CD4-positive, alpha-beta T cell (primary cell): ENCODE measurements around the gene HLA-B. TPM values are rescaled to one million over a fixed set of nuclear protein-coding genes. Genes with fewer than 3 reads are reported as not detected.
A peak's percentile ranks its signal among the peaks of the same experiment; 100 is the strongest.
"Not testable (repeated sequence)": the region's sequence is repeated elsewhere in the genome, so short reads cannot be mapped to it uniquely, and the experiment has no call there.

Source experiments
- ATAC-seq: fragments of 200-7000 bp; cut with Tn5 transposase; one replicate; pipeline ENCODE4 v1.10.0; 2022; ENCODE audit warnings: mild to moderate bottlenecking; ENCODE audit not compliant: poor library complexity
- CTCF ChIA-PET: fragments of 350-600 bp; sonication (Branson Sonifier 250); formaldehyde crosslinking; loops from one replicate; lab custom pipeline; 2021; ENCODE audit warnings: antibody characterized with exemption, inconsistent platforms; lab: Charles Lee
- POLR2A ChIA-PET: fragments of 350-600 bp; sonication (Branson Sonifier 250); formaldehyde crosslinking; loops from one replicate; lab custom pipeline; 2021; ENCODE audit warnings: antibody characterized with exemption, inconsistent platforms; lab: Charles Lee
- DNase-seq, 14 experiments: peaks; one replicate each; pipeline ENCODE4 v3.0.0-alpha.2; 2013 to 2020; ENCODE audit warnings: mixed read lengths in 2 of 14
- H3K27ac ChIP-seq, 2 donors: one replicate each; pipeline versions ENCODE4 v1.5.1 to v1.7.0; 2013; ENCODE audit warnings: low read length in 2 of 2, low read depth in 1 of 2, mild to moderate bottlenecking in 1 of 2
- H3K27me3 ChIP-seq, 2 experiments: 1 replicate in 1 of 2; 2 replicates in 1 of 2; pipeline versions ENCODE4 v1.6.1 to v1.7.0; 2013; ENCODE audit warnings: low read length in 2 of 2, control low read depth in 1 of 2, mild to moderate bottlenecking in 1 of 2, moderate library complexity in 1 of 2; ENCODE audit not compliant: insufficient read depth in 2 of 2, control insufficient read depth in 1 of 2
- H3K36me3 ChIP-seq: one replicate; pipeline ENCODE4 v1.6.1; 2013; ENCODE audit warnings: low read length, control low read depth; ENCODE audit not compliant: insufficient read depth
- H3K4me1 ChIP-seq: one replicate; pipeline ENCODE4 v1.6.1; 2013; ENCODE audit warnings: low read length, control low read depth; ENCODE audit not compliant: insufficient read depth
- H3K4me3 ChIP-seq: one replicate; pipeline ENCODE4 v1.5.1; 2013; ENCODE audit warnings: mild to moderate bottlenecking, low read length, moderate library complexity
- H3K9me3 ChIP-seq, 2 experiments: 1 replicate in 1 of 2; 2 replicates in 1 of 2; pipeline versions ENCODE4 v1.6.1 to v1.7.0; 2013; ENCODE audit warnings: low read length in 2 of 2, mild to moderate bottlenecking in 2 of 2, control low read depth in 1 of 2, moderate library complexity in 1 of 2; ENCODE audit not compliant: control insufficient read depth in 1 of 2, insufficient read depth in 1 of 2
- H3K27ac Mint-ChIP-seq: one replicate; pipeline ENCODE4 v1.8.0; 2020; ENCODE audit warnings: mixed read lengths
- H3K27me3 Mint-ChIP-seq: one replicate; pipeline ENCODE4 v1.8.0; 2021; ENCODE audit warnings: mixed read lengths
- H3K36me3 Mint-ChIP-seq: one replicate; pipeline ENCODE4 v1.8.0; 2021; ENCODE audit warnings: low read depth, mixed read lengths
- H3K4me1 Mint-ChIP-seq: one replicate; pipeline ENCODE4 v1.8.0; 2021; ENCODE audit warnings: low read depth, mixed read lengths
- H3K4me3 Mint-ChIP-seq: one replicate; pipeline ENCODE4 v1.8.0; 2020; ENCODE audit warnings: mild to moderate bottlenecking, mixed read lengths
- H3K9me3 Mint-ChIP-seq: one replicate; pipeline ENCODE4 v1.8.0; 2020; ENCODE audit warnings: mixed read lengths
- CTCF ChIP-seq: fragments of 200-600 bp; IDR thresholded peaks from one replicate; pipeline ENCODE4 v1.8.0; 2022; ENCODE audit warnings: antibody characterized with exemption, mild to moderate bottlenecking
- intact Hi-C, 2 experiments: fragments of 100-400 bp; cut with DNase I in 1 of 2; cut with micrococcal nuclease in 1 of 2; formaldehyde crosslinking; loops; one replicate each; pipeline versions ENCODE4 v1.15.1 to v1.9.0; 2023 to 2025; cut with DNase I, micrococcal nuclease
- polyA plus RNA-seq, 2 donors: library from polyadenylated mRNA; unstranded; fragments of 120-200 nt; gene quantifications; one replicate each; pipeline ENCODE4 v1.2.1, GENCODE V29; 2013
- total RNA-seq, 174 experiments: library from RNA in 2 of 174; stranded (reverse) in 2 of 174; gene quantifications; one replicate each; pipeline ENCODE4 v1.2.3 and lab custom pipeline; 2021 to 2026

HLA-B gene
- 1,000 to 10,000 TPM; 6,758 to 7,013 TPM for total RNA-seq
- 7,713 TPM for polyA plus RNA-seq (2013, experiment 1 of 2)
- 6,119 TPM for polyA plus RNA-seq (2013, experiment 2 of 2)
- total RNA-seq (lab: John Stamatoyannopoulos, UW), result 1,207 to 5,161 (median 3,352) reads per million in 172 experiments

DNA sequence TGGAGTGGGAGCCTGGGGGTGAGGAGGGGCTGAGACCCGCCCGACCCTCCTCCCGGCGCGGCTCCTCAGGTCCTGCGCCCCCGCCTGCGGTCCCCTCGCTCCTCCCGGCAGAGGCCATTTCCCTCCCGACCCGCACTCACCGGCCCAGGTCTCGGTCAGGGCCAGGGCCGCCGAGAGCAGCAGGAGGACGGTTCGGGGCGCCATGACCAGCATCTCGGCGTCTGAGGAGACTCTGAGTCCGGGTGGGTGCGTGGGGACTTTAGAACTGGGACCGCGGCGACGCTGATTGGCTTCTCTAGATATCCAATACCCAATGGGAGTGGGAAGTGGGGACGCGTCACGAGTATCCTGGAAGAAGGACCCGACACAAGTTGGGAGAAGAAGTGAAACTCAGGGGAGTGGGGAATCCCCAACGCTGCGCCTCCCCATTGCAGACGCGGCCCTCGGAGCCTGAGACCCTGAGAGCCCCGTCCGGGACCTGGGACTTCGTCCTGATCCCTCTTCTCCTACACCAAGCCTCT, at the start of gene HLA-B:
Gene HLA-B (minus strand): TSS at position 234 of the 521 bp plus-strand sequence. CDS start 21 bp downstream, at position 213.
- intact Hi-C loops, result loop anchor here (1.0 to 2.0 kb wide), 4 partner anchors 84 to 160 kb away; partner anchors contain the start of gene HLA-C (in 1 of the 2)
- H3K4me1 Mint-ChIP-seq, result peaks cover 71% of the 10 kb centered on the region
- peaks cover 5% of the 10 kb centered on the region for H3K27me3 Mint-ChIP-seq
- H3K4me3 ChIP-seq, result peak within 1 kb of the TSS; percentile 76
- DNase-seq, result peak; percentile 67 to 99 (median 76)
- peak within 1 kb of the TSS; percentile 97 to 99 for H3K27ac ChIP-seq
- no peaks in the 10 kb centered on the region for H3K27me3 ChIP-seq
- H3K4me1 ChIP-seq, result peaks cover 50% of the 10 kb centered on the region
- H3K36me3 ChIP-seq, result peaks cover 47% of the 10 kb centered on the region
- peak; percentile 84 for ATAC-seq
- ChIA-PET POLR2A (interaction anchor here (0.8 to 2.7 kb wide), 5 partner anchors 10 to 199 kb away, joined by 3 to 34 read pairs (median 7); partner anchors contain the start of genes CCHCR1, DDX39B and TCF19), CTCF (interaction anchor here (2.2 to 2.4 kb wide), 2 partner anchors 10 to 160 kb away, joined by 7 to 16 read pairs; no protein-coding TSS in a partner anchor)
- no peak for TF ChIP-seq CTCF
- H3K36me3 Mint-ChIP-seq, result peaks cover 64% of the 10 kb centered on the region
- peak within 1 kb of the TSS; percentile 100 for H3K27ac Mint-ChIP-seq
- H3K9me3 Mint-ChIP-seq, result no peaks in the 10 kb centered on the region
- no peaks in the 10 kb centered on the region for H3K9me3 ChIP-seq
- H3K4me3 Mint-ChIP-seq, result peak within 1 kb of the TSS; percentile 100

- CTCF ChIA-PET, result no interaction called here
- POLR2A ChIA-PET, result interaction anchor here (0.6 kb wide), 1 partner anchor 47 kb away, joined by 4 read pairs; no protein-coding TSS in a partner anchor
Measured at GRCh38 chr6:31405996-31406395, 49.0 kb upstream of the HLA-B start.

GRCh38 chr6:31404061-31404364, 47.0 kb upstream of the HLA-B start:
- H3K36me3 ChIP-seq, result not testable (repeated sequence)
- peaks cover 50% of the 10 kb centered on the region for H3K4me1 ChIP-seq

More at GRCh38 chr6:31405996-31406395, 49.0 kb upstream of the HLA-B start:
- peaks cover 40% of the 10 kb centered on the region for H3K4me1 ChIP-seq
- H3K9me3 ChIP-seq, result no peaks in the 10 kb centered on the region
- DNase-seq, result no peak
- intact Hi-C loops, result no loop called here
- H3K9me3 Mint-ChIP-seq, result no peaks in the 10 kb centered on the region
- H3K4me3 ChIP-seq, result no peak overlapping the region
- peak overlapping the region; percentile 9 for H3K27ac Mint-ChIP-seq
- H3K36me3 ChIP-seq, result peaks cover 7% of the 10 kb centered on the region
- no peaks in the 10 kb centered on the region for H3K27me3 Mint-ChIP-seq
- H3K27me3 ChIP-seq, result no peaks in the 10 kb centered on the region
- H3K4me1 Mint-ChIP-seq, result peaks cover 79% of the 10 kb centered on the region
- ATAC-seq, result no peak
- H3K4me3 Mint-ChIP-seq, result peak overlapping the region; percentile 51
- no peak for TF ChIP-seq CTCF
- peaks cover 29% of the 10 kb centered on the region for H3K36me3 Mint-ChIP-seq
- H3K27ac ChIP-seq, result no peak overlapping the region

More at GRCh38 chr6:31404061-31404364, 47.0 kb upstream of the HLA-B start:
- Mint-ChIP-seq H3K4me1 (peaks cover 75% of the 10 kb centered on the region), H3K4me3 (peak overlapping the region; percentile 92), H3K27ac (peak overlapping the region; percentile 81), H3K36me3 (peaks cover 19% of the 10 kb centered on the region)
- ChIA-PET POLR2A (interaction anchor here (0.7 to 0.9 kb wide), 3 partner anchors 19 to 1343 kb away, joined by 3 read pairs; partner anchors contain the start of gene POLR1H), CTCF (interaction anchor here (1.4 kb wide), 1 partner anchor 207 kb away, joined by 3 read pairs; no protein-coding TSS in a partner anchor)
- H3K4me3 ChIP-seq, result peak overlapping the region; percentile 76
- DNase-seq, H3K9me3 ChIP-seq, H3K27me3 Mint-ChIP-seq, ATAC-seq, H3K9me3 Mint-ChIP-seq, intact Hi-C loops, H3K27ac ChIP-seq, H3K27me3 ChIP-seq: not testable (repeated sequence)
